Measurements from ENCODE around the gene PACRG. TPM values are rescaled to one million over a fixed set of nuclear protein-coding genes. Genes with fewer than 3 reads are reported as not detected.

The PACRG gene
- total and polyA plus RNA-seq, 2 experiments from 2014 or later = 0.83 to 3.7 TPM

- H3K27ac ChIP-seq = no peak overlapping the region
- DNase-seq (ENCODE audit: low read depth in 1 of 2, low spot score in 1 of 2) = peak in 1 of 2 donors; percentile 7
- no peaks in the 10 kb centered on the region for H3K27me3 ChIP-seq
- H3K36me3 ChIP-seq = no peaks in the 10 kb centered on the region
- H3K4me3 ChIP-seq = no peak overlapping the region
- H3K4me1 ChIP-seq (ENCODE audit: low read depth) = peaks cover 26% of the 10 kb centered on the region
- no peaks in the 10 kb centered on the region for H3K9me3 ChIP-seq (ENCODE audit: low read depth)
- no peak for TF ChIP-seq CTCF (IDR thresholded peaks at IDR 0.05; ENCODE audit: low read depth, low read length)
These were observed 464.1 kb downstream of the PACRG start for GRCh38 chr6:163191704-163192537.

- Histone ChIP-seq H3K9me3 (ENCODE audit: low read depth) (no peaks in the 10 kb centered on the region), H3K27me3 (no peaks in the 10 kb centered on the region), H3K4me1 (ENCODE audit: low read depth) (peaks cover 26% of the 10 kb centered on the region), H3K4me3 (no peak overlapping the region), H3K27ac (no peak overlapping the region), H3K36me3 (no peaks in the 10 kb centered on the region)
- DNase-seq (ENCODE audit: low read depth in 1 of 2, low spot score in 1 of 2) = no peak
- TF ChIP-seq CTCF (IDR thresholded peaks at IDR 0.05; ENCODE audit: low read depth, low read length) = no peak
These were observed 464.8 kb downstream of the PACRG start for GRCh38 chr6:163192591-163192990.

GRCh38 chr6:163193326-163193725 lies 465.6 kb downstream of the PACRG start:
- Histone ChIP-seq H3K4me3 (no peak overlapping the region), H3K9me3 (ENCODE audit: low read depth) (no peaks in the 10 kb centered on the region), H3K27me3 (no peaks in the 10 kb centered on the region), H3K36me3 (no peaks in the 10 kb centered on the region), H3K27ac (no peak overlapping the region), H3K4me1 (ENCODE audit: low read depth) (peaks cover 30% of the 10 kb centered on the region)
- no peak for DNase-seq (ENCODE audit: low read depth in 1 of 2, low spot score in 1 of 2)
- TF ChIP-seq CTCF (IDR thresholded peaks at IDR 0.05; ENCODE audit: low read depth, low read length) = no peak

- Histone ChIP-seq H3K27me3 (no peaks in the 10 kb centered on the region), H3K9me3 (ENCODE audit: low read depth) (no peaks in the 10 kb centered on the region), H3K4me1 (ENCODE audit: low read depth) (peaks cover 20% of the 10 kb centered on the region), H3K27ac (no peak overlapping the region), H3K4me3 (no peak overlapping the region), H3K36me3 (no peaks in the 10 kb centered on the region)
- no peak for DNase-seq (ENCODE audit: low read depth in 1 of 2, low spot score in 1 of 2)
- TF ChIP-seq CTCF (IDR thresholded peaks at IDR 0.05; ENCODE audit: low read depth, low read length) = no peak
These were observed 468.2 kb downstream of the PACRG start for GRCh38 chr6:163195721-163196691.

GRCh38 chr6:163197839-163198238 lies 470.1 kb downstream of the PACRG start:
- H3K27ac ChIP-seq = no peak overlapping the region
- no peaks in the 10 kb centered on the region for H3K9me3 ChIP-seq (ENCODE audit: low read depth)
- no peak for TF ChIP-seq CTCF (IDR thresholded peaks at IDR 0.05; ENCODE audit: low read depth, low read length)
- H3K4me1 ChIP-seq (ENCODE audit: low read depth) = peaks cover 6% of the 10 kb centered on the region
- H3K27me3 ChIP-seq = no peaks in the 10 kb centered on the region
- DNase-seq (ENCODE audit: low read depth in 1 of 2, low spot score in 1 of 2) = no peak
- no peaks in the 10 kb centered on the region for H3K36me3 ChIP-seq
- no peak overlapping the region for H3K4me3 ChIP-seq

Measured in cardiac muscle cell (in vitro differentiated cells and primary cell).